IMR-90 (cell line): Measurements from ENCODE around the gene IRAK4.

Experiments
- BHLHE40 ChIP-seq: fragments of 150-350 bp; IDR thresholded peaks from 2 replicates; pipeline ENCODE4 v1.6.1; 2016; ENCODE audit warnings: mild to moderate bottlenecking, low read depth, low read length
- CEBPB ChIP-seq: IDR thresholded peaks from 2 replicates; pipeline ENCODE4 v1.6.1; 2012; ENCODE audit warnings: low read depth, low read length, improper control_type of control experiment
- CTCF ChIP-seq: conservative IDR thresholded peaks from 2 replicates; pipeline ENCODE4 v1.5.1; 2012; ENCODE audit warnings: mild to moderate bottlenecking, low read depth, low read length, improper control_type of control experiment
- POLR2A ChIP-seq: IDR thresholded peaks from 2 replicates; pipeline ENCODE4 v1.6.1; 2012; ENCODE audit warnings: mild to moderate bottlenecking, low read depth, low read length
- RAD21 ChIP-seq: IDR thresholded peaks from 2 replicates; pipeline ENCODE4 v1.6.1; 2012; ENCODE audit warnings: low read length, improper control_type of control experiment
- TF ChIP-seq, protein P1 (sequence below): fragments of 150-350 bp; IDR thresholded peaks from 2 replicates; pipeline ENCODE4 v1.6.1; 2017; ENCODE audit warnings: mild to moderate bottlenecking, antibody characterized with exemption, low read length, low read depth
- TF ChIP-seq, protein P2 (sequence below): fragments of 150-350 bp; IDR thresholded peaks from 2 replicates; pipeline ENCODE4 v1.6.1; 2016; ENCODE audit warnings: low read depth, mild to moderate bottlenecking, low read length, moderate library complexity, borderline replicate concordance

DNA sequence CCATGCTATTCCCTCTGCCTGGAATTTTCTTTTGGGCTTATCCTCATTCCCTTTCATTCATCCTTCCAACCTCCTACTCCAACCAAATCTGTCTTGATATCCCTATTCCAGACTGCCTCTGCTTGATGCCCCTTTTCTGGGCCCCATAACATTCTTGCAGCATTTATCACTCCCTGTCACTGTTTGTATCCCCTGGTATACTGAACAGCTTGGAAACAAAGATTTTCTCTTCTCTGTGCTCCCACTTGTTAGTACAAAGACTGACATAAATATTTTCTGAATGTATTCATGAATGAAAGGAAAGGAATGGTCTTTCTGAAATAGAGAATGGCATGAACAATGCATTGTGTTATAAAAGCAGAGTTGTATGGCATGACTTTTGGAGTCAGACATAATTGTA lies 7.5 kb downstream of the IRAK4 start:
- no peak for TF ChIP-seq CTCF
- TF ChIP-seq POLR2A: no peak
- TF ChIP-seq, protein P1, sequence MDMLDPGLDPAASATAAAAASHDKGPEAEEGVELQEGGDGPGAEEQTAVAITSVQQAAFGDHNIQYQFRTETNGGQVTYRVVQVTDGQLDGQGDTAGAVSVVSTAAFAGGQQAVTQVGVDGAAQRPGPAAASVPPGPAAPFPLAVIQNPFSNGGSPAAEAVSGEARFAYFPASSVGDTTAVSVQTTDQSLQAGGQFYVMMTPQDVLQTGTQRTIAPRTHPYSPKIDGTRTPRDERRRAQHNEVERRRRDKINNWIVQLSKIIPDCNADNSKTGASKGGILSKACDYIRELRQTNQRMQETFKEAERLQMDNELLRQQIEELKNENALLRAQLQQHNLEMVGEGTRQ: no peak
- TF ChIP-seq, protein P2, sequence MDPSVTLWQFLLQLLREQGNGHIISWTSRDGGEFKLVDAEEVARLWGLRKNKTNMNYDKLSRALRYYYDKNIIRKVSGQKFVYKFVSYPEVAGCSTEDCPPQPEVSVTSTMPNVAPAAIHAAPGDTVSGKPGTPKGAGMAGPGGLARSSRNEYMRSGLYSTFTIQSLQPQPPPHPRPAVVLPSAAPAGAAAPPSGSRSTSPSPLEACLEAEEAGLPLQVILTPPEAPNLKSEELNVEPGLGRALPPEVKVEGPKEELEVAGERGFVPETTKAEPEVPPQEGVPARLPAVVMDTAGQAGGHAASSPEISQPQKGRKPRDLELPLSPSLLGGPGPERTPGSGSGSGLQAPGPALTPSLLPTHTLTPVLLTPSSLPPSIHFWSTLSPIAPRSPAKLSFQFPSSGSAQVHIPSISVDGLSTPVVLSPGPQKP: no peak
- no peak for TF ChIP-seq CEBPB
- no peak for TF ChIP-seq RAD21
- no peak for TF ChIP-seq BHLHE40
